ENCODE results near the gene BRD9.
"Not testable (repeated sequence)": the region's sequence is repeated elsewhere in the genome, so short reads cannot be mapped to it uniquely, and the experiment has no call there.

The BRD9 gene

DNA sequence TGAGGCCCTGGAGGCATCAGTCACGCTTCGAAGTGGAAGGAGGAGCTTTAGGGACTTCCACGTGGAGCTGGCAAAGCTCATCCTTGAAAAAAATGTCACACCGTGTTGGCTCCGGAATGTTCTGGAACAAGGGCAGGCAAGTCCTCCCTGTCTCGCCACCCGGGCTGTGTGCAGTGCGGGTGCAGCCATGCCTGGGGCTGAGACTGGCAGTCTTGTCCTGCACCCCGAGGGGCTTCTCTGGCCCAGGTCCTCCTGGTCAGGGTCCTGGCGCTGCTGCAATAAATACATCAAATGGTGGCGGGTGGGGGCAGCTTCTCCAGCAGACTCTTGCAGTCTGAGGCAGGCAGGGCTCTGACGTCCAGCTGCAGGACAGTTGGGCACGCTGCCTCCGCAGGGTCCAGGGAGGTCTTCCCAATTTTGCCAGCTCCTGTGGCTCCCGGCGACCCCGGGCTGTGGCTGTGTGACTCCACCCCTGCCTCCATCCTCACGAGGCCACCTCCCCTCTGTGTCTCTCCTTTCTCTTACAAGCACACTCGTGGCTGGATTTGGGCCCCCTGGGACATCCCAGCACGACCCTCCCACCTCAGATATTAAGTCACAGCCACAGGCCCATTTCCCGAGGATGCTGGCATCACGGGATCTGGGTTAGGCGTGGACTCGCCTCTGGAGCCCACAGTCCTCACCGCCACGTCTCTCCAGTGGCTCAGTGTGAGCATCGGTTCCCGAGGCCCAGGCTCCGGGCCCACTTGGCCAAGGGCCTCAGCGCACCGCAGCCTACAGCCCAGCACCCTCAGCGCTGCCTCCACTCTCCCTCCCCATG is 50.0 kb downstream of the BRD9 start:
- not testable (repeated sequence) for ATAC-seq (replicated peaks); H3K9me3 Mint-ChIP-seq; DNase-seq; H3K36me3 Mint-ChIP-seq (ENCODE audit: insufficient read depth); H3K27me3 Mint-ChIP-seq; H3K4me3 Mint-ChIP-seq; H3K27ac Mint-ChIP-seq; H3K4me1 Mint-ChIP-seq (ENCODE audit: low read depth in 2 of 2)

DNA sequence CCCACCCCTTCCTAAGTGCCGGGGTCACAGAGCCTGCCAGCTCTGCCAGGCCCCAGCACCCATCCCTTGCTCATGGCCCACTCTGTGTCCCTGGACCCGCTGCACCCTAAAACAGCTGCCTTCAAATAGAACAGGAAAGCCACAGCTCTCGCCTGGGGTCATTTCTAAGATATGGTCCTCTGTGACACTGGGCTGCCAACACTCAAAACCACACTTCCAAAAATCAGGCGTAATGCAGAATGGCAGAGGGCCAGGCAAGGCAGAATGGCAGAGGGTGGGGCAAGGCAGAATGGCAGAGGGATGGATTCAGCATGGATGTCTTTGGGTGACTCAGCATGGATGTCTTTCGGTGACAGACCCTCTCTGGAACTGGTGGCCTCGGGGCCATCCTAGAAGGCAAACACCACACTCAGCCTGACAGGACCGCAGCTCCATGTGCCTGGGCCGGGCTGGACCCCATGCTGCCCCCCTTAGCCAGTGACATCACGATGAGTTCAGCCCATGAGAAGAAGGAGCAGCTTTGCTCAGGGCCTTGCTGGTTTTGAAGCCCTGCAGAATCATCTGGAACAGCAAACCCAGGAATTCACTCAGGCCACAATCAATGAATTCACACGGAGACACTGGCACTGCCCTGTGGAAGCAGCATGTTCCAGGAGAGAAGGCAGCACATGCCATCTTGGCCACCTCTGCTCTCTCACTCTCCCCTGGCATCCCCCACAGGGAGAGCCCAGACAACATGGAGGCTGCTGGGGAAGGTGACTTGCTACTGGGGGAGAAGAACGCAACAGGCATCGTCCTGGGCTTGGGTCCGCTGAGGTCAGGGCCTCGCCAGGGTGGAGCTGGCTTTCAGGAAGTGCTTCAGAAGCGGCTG is 50.8 kb downstream of the BRD9 start:
- not testable (repeated sequence) for H3K4me3 Mint-ChIP-seq; H3K9me3 Mint-ChIP-seq; H3K4me1 Mint-ChIP-seq (ENCODE audit: low read depth in 2 of 2); H3K27me3 Mint-ChIP-seq; H3K27ac Mint-ChIP-seq; H3K36me3 Mint-ChIP-seq (ENCODE audit: insufficient read depth); ATAC-seq (replicated peaks); DNase-seq

DNA sequence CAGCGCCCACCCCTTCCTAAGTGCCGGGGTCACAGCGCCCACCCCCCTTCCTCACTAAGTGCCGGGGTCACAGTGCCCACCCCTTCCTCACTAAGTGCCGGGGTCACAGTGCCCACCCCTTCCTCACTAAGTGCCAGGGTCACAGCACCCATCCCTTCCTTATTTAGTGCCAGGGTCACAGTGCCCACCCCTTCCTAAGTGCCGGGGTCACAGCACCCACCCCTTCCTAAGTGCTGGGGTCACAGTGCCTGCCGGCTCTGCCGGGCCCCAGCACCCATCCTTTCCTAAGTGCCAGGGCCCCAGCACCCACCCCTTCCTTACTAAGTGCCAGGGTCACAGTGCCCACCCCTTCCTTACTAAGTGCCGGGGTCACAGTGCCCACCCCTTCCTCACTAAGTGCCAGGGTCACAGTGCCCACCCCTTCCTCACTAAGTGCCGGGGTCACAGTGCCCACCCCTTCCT is 51.6 kb downstream of the BRD9 start:
- H3K27me3 Mint-ChIP-seq; ATAC-seq (replicated peaks); DNase-seq; H3K27ac Mint-ChIP-seq; H3K9me3 Mint-ChIP-seq; H3K4me3 Mint-ChIP-seq; H3K4me1 Mint-ChIP-seq (ENCODE audit: low read depth in 2 of 2); H3K36me3 Mint-ChIP-seq (ENCODE audit: insufficient read depth): not testable (repeated sequence)

DNA sequence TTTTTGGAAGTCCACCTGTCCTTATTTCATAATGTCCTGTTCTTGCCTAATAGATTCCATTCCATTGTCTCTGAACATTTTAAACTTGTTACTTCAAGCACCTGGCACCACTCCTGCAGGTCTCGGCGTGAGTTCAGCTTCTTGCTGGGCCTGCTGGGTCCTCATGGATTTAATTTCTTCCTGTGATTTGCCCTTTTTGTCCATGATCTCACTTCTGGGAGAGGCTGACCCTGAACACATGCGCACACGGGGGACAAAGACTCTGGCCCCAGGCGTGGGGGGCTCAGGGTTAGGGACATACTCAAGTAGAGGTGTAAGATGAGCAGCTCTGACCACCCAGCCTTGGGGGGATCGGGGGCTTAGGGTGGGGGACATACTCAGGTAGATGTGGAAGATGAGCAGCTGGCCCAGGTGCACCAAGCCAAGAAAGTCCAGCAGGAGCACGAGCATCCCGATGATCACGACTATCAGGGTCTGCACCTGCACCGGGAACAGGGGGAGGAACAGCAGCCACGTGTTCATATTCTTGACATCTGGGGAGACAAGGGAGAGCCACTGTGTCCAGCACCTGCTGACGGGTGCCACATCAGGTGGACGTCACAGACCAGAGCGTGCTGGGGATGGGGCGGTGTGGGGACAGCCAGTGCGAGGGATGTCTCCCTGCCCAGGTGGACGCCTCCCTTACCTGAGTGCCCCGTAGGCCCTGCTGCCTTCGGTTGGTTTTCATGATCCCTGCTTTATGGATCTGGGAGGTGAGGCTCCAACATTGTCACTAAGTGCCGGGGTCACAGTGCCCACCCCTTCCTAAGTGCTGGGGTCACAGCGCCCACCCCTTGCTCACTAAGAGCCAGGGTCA is 52.3 kb downstream of the BRD9 start:
- H3K27me3 Mint-ChIP-seq; H3K27ac Mint-ChIP-seq; H3K9me3 Mint-ChIP-seq; H3K4me1 Mint-ChIP-seq (ENCODE audit: low read depth in 2 of 2); H3K4me3 Mint-ChIP-seq; DNase-seq; H3K36me3 Mint-ChIP-seq (ENCODE audit: insufficient read depth); ATAC-seq (replicated peaks): not testable (repeated sequence)

DNA sequence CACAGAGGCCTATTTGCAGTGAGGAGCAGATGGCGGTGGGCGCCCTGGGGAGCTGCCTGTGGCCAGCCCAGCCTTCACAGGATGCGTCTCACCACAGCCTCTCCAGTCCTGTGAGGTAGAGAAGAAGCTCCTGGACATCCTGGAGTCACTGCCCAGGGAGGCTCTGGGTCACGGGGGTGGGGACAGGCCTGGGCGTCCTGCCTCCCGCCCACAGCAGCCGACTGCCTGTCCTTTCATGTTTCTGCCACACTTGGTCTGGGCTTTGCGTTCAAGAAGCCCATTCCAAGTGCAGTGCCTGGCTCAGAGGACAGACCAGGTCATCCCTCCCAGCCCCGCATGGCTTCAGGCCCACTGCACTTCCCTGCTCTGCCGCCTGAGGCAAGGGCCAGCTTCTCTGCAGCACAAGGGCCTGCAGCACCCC is 54.2 kb downstream of the BRD9 start:
- H3K27ac Mint-ChIP-seq, result not testable (repeated sequence)

DNA sequence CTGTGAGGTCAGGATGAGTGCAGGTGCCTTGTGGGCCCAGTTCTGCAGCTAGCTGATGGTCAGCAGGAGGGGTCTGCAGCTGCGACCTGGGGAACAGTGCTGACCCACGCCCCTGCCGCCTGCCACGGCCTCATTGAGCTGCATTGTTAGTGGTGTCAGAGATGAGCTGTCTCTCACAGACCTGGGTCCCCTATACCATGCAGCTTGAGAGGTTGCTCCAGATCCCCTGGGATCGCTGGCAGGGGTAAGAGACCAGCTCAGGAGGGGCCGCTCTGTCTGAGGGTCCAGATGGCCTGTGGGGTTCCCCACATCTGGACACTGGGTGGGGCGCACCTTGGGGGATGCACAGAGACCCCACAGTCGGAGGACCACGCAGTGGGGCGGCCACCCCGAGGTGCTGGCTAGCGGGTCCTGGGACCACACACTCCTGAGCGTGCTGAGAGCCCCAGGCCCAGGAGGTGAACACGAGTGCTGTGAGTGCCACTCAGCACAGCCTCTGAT is 54.9 kb downstream of the BRD9 start:
- not testable (repeated sequence) for H3K4me1 Mint-ChIP-seq (ENCODE audit: low read depth in 2 of 2); DNase-seq; ATAC-seq (replicated peaks); H3K27ac Mint-ChIP-seq; H3K27me3 Mint-ChIP-seq; H3K36me3 Mint-ChIP-seq (ENCODE audit: insufficient read depth); H3K4me3 Mint-ChIP-seq; H3K9me3 Mint-ChIP-seq

More for the DNA sequence above, 54.2 kb downstream of the BRD9 start:
- not testable (repeated sequence) for H3K9me3 Mint-ChIP-seq; H3K36me3 Mint-ChIP-seq (ENCODE audit: insufficient read depth); H3K27me3 Mint-ChIP-seq; ATAC-seq (replicated peaks); H3K4me1 Mint-ChIP-seq (ENCODE audit: low read depth in 2 of 2); DNase-seq; H3K4me3 Mint-ChIP-seq

DNA sequence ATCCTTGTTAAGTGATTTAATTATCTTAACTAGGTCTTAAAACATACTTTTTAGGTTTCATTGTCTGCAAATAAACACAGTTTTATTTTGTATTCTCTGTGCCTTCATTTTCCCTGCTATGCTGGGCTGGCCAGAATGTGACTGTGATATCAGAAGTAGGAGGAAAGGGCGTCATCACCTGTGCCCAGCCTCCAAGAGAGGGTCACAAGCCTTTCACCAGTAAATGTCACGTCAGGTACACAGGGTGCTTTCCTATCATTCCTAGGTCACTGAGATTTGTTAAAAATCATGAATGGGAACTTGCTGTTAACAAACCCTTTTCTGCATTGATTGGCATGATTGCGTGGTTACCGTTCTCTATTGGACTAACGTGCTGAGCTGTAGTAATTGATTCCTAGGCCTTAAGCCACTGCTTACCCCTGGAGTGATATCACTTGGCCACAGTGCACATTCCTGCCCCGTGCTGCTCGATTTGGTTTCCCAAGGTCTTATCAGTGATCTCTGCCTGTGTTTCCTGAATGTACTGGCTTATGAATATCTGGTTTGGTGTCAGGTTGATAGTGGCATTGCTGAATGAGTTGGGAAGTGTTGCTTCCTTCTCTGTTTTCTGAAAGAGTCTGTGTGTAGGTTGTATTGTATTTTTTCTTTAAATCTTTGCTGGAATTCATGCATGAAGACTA is 56.5 kb downstream of the BRD9 start:
- H3K27ac Mint-ChIP-seq; ATAC-seq (replicated peaks); H3K36me3 Mint-ChIP-seq (ENCODE audit: insufficient read depth); H3K9me3 Mint-ChIP-seq; DNase-seq; H3K27me3 Mint-ChIP-seq; H3K4me3 Mint-ChIP-seq; H3K4me1 Mint-ChIP-seq (ENCODE audit: low read depth in 2 of 2): not testable (repeated sequence)

DNA sequence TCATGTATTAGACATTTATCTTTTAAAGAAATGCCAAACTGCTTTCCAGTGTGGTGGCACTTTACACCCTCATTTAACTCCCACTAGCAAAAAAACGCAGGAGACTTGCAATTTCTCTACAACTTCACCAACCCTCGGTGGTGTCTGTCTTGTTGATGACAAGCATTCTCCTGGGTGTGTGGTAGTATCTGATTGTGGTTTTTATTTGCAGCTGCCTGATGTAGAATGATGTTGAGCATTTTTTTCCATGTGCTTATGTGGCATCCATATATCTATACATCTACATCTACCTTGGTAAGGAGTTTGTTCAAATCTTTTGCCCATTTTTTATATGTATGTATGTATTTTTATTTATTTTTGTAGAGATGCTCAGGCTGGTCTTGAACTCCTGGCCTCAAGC is 58.6 kb downstream of the BRD9 start:
- H3K9me3 Mint-ChIP-seq; ATAC-seq (replicated peaks); H3K4me1 Mint-ChIP-seq (ENCODE audit: low read depth in 2 of 2); H3K4me3 Mint-ChIP-seq; H3K36me3 Mint-ChIP-seq (ENCODE audit: insufficient read depth); H3K27me3 Mint-ChIP-seq; DNase-seq; H3K27ac Mint-ChIP-seq: not testable (repeated sequence)

DNA sequence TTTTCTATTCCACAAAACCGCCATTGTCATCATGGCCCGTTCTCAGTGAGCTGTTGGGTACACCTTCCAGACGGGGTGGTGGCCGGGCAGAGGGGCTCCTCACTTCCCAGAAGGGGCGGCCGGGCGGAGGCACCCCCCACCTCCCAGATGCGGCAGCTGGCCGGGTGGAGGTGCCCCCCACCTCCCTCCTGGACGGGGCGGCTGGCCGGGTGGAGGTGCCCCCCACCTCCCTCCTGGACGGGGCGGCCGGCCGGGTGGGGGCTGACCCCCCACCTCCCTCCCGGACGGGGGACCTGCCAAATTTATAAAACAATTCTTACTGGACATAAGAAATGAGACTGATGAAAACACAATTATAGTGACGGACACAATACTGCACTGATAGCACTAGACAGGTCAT is 64.4 kb downstream of the BRD9 start:
- not testable (repeated sequence) for H3K4me1 Mint-ChIP-seq (ENCODE audit: low read depth in 2 of 2); DNase-seq; ATAC-seq (replicated peaks); H3K27ac Mint-ChIP-seq; H3K4me3 Mint-ChIP-seq; H3K9me3 Mint-ChIP-seq; H3K36me3 Mint-ChIP-seq (ENCODE audit: insufficient read depth)
- H3K27me3 Mint-ChIP-seq, result peaks cover 0 to 14% of the 10 kb centered on the region in 2 donors

DNA sequence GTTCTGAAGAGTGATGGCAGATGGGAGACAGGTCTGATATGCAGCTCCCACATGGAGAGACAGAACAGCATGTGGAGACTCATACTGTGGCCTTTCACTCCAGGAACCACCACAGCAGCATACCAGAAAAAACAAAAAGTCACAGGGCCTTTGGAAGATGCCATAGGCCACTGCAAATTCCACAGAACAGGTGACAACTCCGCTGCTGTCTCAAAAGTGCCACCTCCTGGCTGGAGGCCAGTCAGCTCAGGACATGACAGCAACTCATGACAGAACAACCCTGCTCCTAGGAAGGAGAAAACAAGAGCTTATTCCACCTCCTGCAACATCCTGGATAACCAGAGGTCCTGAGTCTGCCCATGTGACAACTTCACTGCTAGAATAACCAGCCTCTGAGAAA is 67.1 kb downstream of the BRD9 start:
- H3K9me3 Mint-ChIP-seq; ATAC-seq (replicated peaks); H3K27ac Mint-ChIP-seq; H3K4me1 Mint-ChIP-seq (ENCODE audit: low read depth in 2 of 2); H3K4me3 Mint-ChIP-seq; H3K36me3 Mint-ChIP-seq (ENCODE audit: insufficient read depth); DNase-seq: not testable (repeated sequence)
- peaks cover 0 to 14% of the 10 kb centered on the region in 2 donors for H3K27me3 Mint-ChIP-seq

DNA sequence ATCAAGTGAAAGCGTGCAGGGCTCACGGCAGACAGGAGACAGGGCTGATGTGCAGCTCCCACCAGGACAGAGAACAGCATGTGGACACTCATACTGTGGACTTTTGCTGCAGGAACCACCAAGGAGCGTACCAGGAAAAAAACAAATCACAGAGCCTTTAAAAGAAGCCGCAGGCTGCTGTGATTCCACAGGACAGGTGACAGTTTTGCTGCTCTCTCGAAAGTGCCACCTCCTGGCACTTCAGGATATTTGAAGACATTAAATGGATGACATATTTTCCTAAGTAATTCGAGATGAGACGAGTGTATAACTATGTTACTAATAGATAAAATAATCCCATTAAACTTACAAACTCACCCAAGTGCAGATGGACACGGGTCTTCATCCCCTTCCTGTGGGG is 71.1 kb downstream of the BRD9 start:
- H3K4me1 Mint-ChIP-seq (ENCODE audit: low read depth in 2 of 2), result no peaks in the 10 kb centered on the region
- H3K27me3 Mint-ChIP-seq, result peaks cover 6 to 24% of the 10 kb centered on the region in 2 donors
- no peaks in the 10 kb centered on the region for H3K9me3 Mint-ChIP-seq
- ATAC-seq (replicated peaks) (no peak), DNase-seq (no peak)
- H3K27ac Mint-ChIP-seq, result no peak overlapping the region
- no peak overlapping the region for H3K4me3 Mint-ChIP-seq
- no peaks in the 10 kb centered on the region for H3K36me3 Mint-ChIP-seq (ENCODE audit: insufficient read depth)

DNA sequence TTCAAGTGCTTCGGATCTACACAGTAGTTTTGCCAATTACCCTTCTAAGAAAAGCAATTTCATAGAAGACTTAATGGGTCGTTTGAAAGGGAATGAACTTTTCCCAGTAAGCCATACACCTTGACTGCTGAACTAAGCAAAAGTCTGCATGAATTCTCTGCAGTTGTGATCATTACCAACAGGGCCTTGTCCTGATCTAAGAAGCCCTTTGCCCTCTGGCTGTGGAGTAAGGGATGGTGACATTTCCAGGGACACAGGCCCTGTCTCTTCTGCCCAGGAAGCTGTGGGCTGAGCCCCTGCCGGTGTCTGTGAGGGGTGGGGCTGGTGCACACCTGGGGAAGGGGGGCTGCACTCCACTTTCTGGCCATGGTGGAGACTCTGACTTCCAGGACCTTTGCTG is 72.4 kb downstream of the BRD9 start:
- Mint-ChIP-seq H3K27me3 (peaks cover 6 to 25% of the 10 kb centered on the region in 2 donors), H3K36me3 (ENCODE audit: insufficient read depth) (no peaks in the 10 kb centered on the region), H3K4me3 (no peak overlapping the region), H3K9me3 (no peaks in the 10 kb centered on the region), H3K4me1 (ENCODE audit: low read depth in 2 of 2) (no peaks in the 10 kb centered on the region), H3K27ac (no peak overlapping the region)
- no peak for DNase-seq
- no peak for ATAC-seq (replicated peaks)

DNA sequence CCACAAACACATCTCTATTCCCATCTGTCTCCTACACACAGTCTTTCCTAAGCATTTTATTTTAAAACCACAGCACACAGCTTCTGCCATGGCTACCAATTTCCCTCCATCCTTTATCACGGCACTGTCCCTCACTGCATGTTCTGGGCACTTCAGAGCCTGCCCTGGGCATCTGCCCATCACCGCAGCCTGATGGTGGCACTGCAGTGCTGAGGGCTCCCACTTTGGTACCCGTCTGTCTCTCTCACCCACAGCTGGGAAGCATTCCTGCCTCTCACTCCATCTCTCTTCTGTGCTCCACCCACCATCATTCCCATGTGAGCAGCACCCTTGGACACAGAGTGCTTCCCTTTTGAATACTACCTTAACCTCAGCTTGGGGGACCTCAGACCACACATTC is 73.5 kb downstream of the BRD9 start:
- H3K27ac Mint-ChIP-seq, result no peak overlapping the region
- H3K9me3 Mint-ChIP-seq, result no peaks in the 10 kb centered on the region
- H3K4me1 Mint-ChIP-seq (ENCODE audit: low read depth in 2 of 2), result no peaks in the 10 kb centered on the region
- no peak for ATAC-seq (replicated peaks)
- no peaks in the 10 kb centered on the region for H3K36me3 Mint-ChIP-seq (ENCODE audit: insufficient read depth)
- H3K27me3 Mint-ChIP-seq, result peaks cover 6 to 19% of the 10 kb centered on the region in 2 donors
- no peak for DNase-seq
- no peak overlapping the region for H3K4me3 Mint-ChIP-seq

Measured in effector memory CD8-positive, alpha-beta T cell (primary cell).